AG09309 (cell line): Measurements from ENCODE around the gene EFHC2.

Source experiments
- DNase-seq: peaks from one replicate; pipeline ENCODE4 v3.0.0-alpha.2; 2010; ENCODE audit warnings: low read depth
- H3K4me3 ChIP-seq: 2 replicates; pipeline ENCODE4 v1.5.1; 2011; ENCODE audit warnings: mild to moderate bottlenecking, low read depth, low read length, moderate library complexity; ENCODE audit not compliant: control insufficient read depth
- TF ChIP-seq, protein P1 (sequence below): IDR thresholded peaks from 2 replicates; pipeline ENCODE4 v1.5.1; 2011; ENCODE audit warnings: mild to moderate bottlenecking, low read depth, low read length, inconsistent platforms; ENCODE audit not compliant: insufficient read depth, control insufficient read depth; ENCODE audit errors: missing control alignments

Gene EFHC2

DNA sequence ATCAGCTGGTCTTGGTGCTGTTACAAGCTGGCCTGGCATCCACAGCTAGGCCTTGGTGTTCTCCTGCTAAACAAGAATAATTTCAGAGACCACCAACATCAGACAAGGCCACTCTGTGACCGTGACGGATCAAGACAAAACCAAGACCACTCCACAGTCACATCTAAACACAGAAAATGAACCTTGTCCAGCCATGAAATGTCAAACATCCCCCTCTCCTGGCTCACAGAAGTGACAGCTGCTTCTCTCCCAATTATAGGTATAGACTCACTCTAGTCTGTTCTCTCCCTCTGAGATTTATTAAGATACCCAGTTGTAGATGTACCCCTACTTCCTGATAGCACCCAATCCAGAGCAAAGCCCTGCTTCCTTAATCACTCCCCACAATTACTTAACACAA is 40.4 kb downstream of the EFHC2 start:
- no peak for DNase-seq
- no peak overlapping the region for H3K4me3 ChIP-seq
- TF ChIP-seq, protein P1, sequence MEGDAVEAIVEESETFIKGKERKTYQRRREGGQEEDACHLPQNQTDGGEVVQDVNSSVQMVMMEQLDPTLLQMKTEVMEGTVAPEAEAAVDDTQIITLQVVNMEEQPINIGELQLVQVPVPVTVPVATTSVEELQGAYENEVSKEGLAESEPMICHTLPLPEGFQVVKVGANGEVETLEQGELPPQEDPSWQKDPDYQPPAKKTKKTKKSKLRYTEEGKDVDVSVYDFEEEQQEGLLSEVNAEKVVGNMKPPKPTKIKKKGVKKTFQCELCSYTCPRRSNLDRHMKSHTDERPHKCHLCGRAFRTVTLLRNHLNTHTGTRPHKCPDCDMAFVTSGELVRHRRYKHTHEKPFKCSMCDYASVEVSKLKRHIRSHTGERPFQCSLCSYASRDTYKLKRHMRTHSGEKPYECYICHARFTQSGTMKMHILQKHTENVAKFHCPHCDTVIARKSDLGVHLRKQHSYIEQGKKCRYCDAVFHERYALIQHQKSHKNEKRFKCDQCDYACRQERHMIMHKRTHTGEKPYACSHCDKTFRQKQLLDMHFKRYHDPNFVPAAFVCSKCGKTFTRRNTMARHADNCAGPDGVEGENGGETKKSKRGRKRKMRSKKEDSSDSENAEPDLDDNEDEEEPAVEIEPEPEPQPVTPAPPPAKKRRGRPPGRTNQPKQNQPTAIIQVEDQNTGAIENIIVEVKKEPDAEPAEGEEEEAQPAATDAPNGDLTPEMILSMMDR, result no peak

DNA sequence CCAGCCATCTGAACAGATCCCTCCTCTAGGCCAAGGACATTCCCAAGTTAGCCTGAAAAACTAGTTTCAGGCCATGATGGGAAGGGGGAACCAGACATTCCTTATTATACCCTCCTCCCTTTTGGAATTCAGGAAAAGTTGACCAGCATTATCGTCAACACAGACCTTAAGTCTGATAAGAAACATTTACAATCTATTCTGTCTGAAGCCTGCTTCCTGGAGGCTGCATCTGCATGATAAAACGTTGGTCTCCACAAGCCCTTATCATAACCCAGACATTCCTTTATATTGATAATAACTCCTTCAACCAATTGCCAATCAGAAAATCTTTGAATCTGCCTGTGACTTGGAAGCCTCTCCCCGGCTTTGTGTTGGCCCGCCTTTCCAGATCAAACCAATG is 44.3 kb downstream of the EFHC2 start:
- TF ChIP-seq, protein P1, result no peak
- DNase-seq, result no peak

DNA sequence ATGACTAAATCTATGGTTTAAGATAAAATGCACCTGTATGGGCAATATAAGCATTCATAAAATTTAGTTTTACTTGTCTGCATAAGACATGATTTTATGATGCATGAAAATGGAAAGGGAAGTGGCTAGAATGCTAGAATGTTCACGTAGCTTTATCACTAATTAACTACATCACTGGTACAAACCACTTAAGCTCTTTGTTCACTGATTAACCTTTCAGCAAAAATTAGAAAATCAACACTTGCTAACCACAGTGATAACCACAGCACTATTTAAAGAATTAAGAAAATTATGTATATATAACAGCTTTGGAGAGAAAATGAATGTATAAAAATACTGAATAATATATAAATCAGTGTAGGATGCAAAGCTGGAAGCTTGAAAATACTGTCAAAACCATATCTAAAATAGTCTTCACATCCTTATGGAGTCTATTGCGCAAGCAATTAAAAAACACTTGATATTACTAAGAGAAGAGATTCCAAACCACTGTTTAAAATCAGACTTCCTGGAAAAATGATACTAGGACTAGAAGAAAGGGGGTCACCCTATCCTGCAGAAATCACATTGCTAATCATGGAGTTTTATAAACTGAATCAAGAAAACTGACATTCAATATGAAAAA is 51.9 kb downstream of the EFHC2 start:
- no peak overlapping the region for H3K4me3 ChIP-seq
- TF ChIP-seq, protein P1, result no peak
- no peak for DNase-seq

More for the DNA sequence above, 44.3 kb downstream of the EFHC2 start:
- H3K4me3 ChIP-seq, result no peak overlapping the region

DNA sequence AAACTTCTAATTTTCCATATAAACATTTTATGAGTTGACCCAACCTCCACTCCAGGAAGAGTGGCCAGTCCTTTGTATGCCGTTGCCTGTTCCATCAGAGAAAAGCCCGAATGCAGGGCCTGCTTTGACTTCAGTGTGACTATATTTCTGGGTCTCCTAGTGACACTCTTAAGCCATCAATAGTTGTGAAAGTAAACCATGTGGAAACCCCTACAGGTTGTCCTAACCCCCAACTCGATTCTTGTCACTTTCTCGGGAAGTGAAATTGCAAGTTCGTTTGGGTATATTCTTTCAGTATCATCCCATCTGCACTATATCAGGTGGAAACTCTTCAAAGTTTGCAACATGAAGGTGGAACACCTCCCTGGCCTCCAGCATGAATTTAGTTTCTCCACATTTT is 52.8 kb downstream of the EFHC2 start:
- TF ChIP-seq, protein P1, result no peak
- no peak for DNase-seq
- no peak overlapping the region for H3K4me3 ChIP-seq

DNA sequence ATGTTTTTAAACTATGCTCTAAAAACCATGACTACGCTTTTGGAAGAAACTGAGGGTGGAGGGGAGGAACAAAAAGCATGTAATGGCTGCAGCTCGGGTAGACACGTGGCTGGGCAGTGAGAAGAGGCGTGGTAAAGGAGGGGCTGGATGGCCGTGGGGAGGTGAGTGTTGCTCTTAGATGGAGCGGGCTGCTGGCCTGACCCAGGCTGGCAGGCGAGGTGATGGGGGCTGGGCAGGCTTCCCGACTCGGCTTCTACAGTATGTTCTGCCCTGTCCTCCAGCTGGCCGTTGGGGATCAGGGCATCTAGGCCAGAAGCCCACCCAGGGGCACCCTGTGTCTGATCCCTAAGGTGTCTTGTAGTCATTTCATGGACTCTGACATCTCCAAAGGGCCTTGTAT is 60.7 kb downstream of the EFHC2 start:
- TF ChIP-seq, protein P1, result no peak
- DNase-seq, result no peak
- no peak overlapping the region for H3K4me3 ChIP-seq

DNA sequence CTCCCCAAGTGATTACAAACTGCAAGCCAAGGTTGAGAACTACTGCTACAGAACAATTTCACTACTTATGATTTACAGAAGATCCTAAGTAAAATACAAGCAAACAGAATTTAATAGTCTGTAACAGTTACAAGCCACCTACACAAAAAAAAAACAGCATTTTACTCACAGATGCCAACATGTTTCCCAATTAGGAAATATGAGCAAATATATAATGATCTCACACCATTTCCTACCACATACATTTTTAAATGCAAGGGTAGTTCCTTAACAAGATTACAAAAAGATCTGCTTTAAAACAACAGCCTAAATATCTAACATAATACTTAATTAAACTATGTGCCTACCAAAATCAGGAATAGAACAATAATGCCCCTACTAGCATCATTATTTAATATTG is 63.4 kb downstream of the EFHC2 start:
- DNase-seq, result no peak
- TF ChIP-seq, protein P1, result no peak
- no peak overlapping the region for H3K4me3 ChIP-seq
